ENCODE measurements around the gene CEP295NL.
"Not testable (repeated sequence)": the region's sequence is repeated elsewhere in the genome, so short reads cannot be mapped to it uniquely, and the experiment has no call there.

Gene CEP295NL

DNA sequence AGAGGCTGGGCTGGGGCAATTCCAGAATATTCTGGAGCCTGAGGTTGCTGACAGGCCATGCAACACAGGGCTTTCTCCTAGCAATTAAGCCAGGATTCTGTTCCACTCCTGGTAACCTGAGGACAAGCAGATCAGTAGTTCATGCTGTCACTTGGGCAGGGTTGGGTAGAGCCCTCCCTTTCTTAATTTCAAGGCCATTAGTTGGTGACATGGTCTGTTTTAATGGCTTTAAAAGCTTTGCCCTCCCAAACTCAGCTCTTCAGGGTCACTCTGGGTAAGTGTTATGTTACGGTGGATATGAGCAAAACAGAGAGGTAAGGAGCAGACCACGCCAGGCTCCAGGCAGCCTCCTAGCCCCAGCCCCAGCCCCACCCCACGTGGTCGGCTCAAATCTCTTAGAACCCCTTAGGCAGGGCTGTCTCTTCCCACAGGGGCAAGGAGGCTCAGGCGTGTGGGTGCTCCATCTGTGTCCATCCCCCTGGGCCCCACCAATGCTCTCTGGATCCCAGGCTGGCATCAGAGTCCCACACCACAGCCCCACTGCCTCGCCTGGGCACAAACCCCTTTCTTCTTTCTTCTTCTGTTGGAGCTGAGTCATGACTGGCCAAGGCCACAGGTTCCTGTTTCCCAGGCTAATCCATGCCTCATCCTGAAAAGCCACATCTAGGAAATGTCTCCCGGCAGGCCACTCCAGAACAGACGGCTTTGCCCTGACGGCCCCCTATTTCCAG is 27.5 kb downstream of the CEP295NL start:
- no peak for DNase-seq (ENCODE audit: low read depth)
- no peak overlapping the region for H3K4me3 ChIP-seq (ENCODE audit: low read depth, low read length)

DNA sequence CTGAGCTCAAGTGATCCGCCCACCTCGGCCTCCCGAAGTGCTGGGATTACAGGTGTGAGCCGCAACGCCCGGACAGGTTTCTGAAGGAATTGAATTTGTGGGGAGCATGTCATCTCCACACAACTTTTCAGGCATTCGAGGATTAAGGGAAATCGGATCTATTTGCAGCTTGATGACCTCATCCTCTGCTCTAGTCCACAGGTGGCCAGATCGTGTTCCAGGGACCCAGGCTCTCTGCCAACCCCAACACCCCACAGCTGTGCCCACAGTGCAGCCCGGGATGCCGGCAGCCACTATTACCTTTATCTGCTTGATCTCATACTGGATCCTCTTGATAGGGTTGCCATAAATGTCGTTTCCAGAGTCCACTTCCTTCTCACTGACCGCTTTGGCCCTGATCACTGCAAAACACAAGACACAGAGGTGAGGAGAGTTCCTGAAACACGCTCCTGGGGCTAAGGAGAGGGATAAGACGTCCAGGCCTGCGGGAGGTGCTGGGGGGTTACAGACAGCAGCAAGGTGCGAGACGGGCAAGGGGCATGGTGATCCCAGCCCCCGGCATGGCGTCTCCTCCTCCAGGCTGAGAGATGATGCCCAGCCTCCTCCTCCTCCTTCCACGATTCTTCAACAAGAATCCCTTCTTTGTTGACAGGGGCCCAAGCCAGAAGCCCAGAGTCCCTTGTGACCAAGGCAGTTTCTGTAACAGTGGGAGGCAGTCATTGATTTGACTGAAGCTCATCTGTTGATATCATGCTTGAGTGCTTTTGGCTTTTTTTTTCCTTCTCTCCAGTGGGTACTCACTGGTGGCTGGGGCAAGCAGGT is 29.3 kb downstream of the CEP295NL start:
- peak; percentile 25 for DNase-seq (ENCODE audit: low read depth)
- H3K4me3 ChIP-seq (ENCODE audit: low read depth, low read length), result no peak overlapping the region

DNA sequence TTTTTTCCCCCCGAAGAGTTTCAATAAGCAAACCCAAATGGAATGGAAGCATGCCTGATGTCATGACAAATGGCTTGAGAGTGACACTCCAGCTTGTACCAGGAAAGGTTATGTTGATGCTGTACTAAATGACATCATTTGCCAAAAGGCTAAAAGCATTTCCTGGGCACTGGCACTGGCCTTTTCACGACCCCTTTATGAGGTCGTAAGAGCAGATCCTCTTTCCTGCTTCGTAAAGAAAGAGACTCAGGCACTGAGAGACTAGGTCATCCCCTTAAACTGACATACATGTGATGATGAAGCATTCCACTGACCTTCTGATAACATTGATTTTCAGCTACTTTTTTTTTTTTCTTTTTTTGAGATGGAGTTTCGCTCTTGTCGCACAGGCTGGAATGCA is 30.5 kb downstream of the CEP295NL start:
- no peak for DNase-seq (ENCODE audit: low read depth)
- H3K4me3 ChIP-seq (ENCODE audit: low read depth, low read length), result no peak overlapping the region

DNA sequence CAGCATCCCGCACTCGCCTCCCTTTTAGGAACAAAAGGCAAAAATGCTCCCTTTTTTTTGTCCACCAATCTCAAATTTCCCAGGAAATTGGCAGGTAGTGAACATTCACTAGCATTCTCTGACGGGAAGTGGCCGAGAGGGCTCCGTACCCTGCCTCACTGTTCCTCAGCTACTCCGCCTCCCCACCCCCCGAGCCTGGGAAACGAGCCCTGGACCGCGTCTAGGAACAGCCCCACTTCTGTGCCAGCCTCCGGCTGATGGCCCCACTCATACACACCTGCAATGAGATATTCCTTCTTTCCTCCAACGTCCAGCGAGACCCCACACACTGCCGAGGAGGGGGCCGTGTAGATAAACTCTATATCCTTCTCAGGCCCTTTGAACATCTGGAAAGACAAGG is 32.4 kb downstream of the CEP295NL start:
- no peak for DNase-seq (ENCODE audit: low read depth)

DNA sequence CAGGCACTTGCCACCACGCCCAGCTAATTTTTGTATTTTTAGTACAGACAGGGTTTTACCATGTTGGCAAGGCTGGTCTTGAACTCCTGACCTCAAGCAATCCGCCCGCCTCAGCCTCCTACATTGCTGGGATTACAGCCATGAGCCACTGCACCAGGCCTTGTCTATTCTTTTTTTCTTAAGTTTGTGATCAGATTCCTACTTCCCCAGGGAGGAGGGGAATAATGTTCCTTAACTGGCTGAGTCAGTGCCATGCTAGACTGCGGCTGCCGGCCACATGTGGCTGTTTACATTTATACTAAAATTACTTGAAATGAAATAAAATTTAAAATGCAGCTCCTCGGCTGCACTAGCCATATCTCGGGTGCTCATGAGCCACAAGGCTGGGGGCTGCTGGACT is 34.6 kb downstream of the CEP295NL start:
- DNase-seq (ENCODE audit: low read depth), result peak; percentile 44

More for the DNA sequence above, 32.4 kb downstream of the CEP295NL start:
- H3K4me3 ChIP-seq (ENCODE audit: low read depth, low read length), result no peak overlapping the region

DNA sequence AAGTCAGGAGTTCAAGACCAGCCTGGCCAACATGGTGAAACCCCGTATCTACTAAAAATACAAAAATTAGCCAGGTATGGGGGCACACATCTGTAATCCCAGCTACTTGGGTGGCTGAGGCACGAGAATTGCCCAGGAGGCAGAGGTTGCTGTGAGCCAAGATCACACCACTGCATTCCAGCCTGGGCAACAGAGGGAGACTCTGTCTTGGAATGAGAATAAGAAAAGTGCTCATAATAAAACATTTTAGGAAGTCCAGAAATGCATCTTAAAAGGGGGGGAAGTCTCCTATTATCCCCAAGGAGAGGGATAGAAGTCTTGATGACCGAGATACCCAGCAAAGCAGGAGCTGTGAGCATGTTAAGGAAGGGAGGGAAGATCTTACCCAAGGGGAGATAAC is 36.0 kb downstream of the CEP295NL start:
- DNase-seq (ENCODE audit: low read depth); H3K4me3 ChIP-seq (ENCODE audit: low read depth, low read length): not testable (repeated sequence)

More for the DNA sequence above, 34.6 kb downstream of the CEP295NL start:
- no peak overlapping the region for H3K4me3 ChIP-seq (ENCODE audit: low read depth, low read length)

DNA sequence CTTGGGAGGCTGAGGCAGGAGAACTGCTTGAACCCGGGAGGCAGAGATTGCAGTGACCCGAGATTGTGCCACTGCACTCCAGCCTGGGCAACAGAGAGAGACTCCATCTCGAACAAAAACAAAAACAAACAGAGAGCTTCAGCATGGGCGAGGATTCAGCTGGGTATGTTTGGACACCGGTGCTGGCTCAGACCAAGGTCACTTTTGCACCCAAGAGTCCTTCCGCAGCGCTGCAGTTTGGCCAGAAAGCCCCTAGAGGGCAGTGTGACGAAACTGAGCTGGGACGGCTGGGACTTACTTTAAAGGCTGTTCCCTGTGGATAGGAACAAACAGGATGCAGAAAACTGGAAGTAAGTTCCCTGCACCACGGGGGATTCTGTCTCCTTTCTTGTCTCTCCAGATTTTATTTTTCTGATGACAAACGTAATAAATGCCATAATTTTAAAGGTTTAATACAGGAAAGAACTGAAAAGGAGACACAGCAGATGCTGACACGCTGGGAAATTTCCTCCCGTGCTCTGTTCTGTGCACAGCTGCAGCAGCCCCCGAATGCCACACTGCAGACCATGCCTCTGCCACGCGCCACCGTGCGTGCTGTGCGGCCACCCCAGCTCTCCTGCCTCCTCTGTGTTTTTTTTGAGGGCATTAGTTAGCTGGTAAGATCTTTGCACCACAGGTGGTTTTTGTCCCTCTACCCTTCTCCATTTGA is 37.2 kb downstream of the CEP295NL start:
- peak; percentile 27 for DNase-seq (ENCODE audit: low read depth)
- no peak overlapping the region for H3K4me3 ChIP-seq (ENCODE audit: low read depth, low read length)

DNA sequence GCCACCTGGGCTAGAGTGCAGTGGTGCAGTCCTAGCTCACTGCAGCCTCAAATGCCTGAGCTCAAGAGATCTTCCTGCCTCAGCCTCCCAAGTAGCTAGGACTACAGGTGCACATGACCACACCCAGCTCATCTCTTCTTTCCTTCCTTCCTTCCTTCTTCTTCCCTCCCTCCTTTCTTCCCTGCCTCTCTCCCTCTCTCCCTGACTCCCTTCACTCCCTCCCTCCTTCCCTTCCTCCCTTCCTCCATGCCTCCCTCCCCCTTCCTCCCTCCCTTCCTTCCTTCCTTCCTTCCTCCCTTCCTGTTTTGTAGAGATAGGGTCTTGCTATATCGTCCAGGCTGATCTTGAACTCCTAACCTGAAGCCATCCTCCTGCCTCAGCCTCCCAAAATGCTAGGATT is 38.9 kb downstream of the CEP295NL start:
- DNase-seq (ENCODE audit: low read depth), result no peak
- H3K4me3 ChIP-seq (ENCODE audit: low read depth, low read length), result no peak overlapping the region

DNA sequence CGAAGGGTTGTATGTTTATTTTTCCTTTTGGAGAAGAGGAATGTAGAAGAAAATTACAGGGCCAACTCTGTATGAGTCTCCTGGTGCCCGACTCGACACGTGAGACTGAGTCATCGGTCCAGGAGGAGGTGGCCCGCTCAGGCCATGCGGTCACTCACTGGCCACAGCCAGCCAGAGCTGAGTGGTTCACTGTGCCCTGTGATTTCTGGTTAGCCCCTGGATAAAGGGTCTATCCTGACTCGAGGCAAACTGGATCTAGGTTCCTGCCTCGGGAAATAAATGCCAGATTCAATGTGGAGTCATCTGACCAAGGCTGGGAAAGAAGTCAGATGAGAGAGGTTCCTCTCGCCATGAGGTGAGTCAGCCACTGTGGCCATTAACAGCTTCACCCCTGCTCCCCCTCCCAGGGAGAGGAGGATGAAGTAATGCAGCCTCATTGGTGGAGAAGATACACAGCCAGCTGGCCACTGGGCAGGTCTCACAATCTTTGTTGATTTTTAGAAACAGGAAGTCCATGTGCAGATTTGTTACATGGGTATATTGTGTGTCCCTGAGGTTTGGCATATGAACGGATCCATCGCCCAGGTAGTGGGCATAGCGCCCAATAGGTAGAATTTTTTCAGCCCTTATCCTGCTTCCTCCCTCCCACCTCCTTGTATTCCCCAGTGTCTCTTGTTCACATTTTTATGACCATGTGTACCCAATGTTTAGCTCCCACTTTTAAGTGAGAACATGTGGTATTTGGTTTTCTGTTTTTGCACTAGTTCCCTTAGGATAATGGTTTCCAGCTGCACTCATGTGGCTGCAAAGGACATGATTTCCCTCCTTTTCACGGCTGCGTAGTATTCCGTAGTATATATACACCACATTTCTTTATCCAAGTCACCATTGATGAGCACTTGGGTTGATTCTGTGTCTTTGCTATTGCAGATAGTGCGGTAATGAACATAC is 40.7 kb downstream of the CEP295NL start:
- no peak overlapping the region for H3K4me3 ChIP-seq (ENCODE audit: low read depth, low read length)

DNA sequence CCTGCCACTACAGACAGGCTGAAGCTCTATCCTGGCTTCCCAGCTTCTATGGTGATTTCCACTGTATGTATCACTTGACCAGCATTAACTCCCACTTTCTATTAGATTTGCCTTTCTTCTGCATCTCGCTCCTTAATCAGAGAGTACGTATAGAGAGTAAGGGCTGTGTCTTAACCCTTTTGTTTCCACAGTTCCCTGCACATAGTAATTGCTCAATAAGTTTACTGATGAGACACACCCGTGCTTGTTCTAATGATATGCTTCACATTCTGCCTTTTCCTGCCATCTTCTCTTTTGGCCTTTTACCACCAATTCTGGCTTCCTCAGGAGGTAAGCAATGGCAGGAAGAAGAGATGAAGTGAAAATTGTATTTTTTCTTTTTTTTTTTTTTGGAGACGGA is 41.8 kb downstream of the CEP295NL start:
- no peak for DNase-seq (ENCODE audit: low read depth)

More for the DNA sequence above, 40.7 kb downstream of the CEP295NL start:
- DNase-seq (ENCODE audit: low read depth), result peak; percentile 92

DNA sequence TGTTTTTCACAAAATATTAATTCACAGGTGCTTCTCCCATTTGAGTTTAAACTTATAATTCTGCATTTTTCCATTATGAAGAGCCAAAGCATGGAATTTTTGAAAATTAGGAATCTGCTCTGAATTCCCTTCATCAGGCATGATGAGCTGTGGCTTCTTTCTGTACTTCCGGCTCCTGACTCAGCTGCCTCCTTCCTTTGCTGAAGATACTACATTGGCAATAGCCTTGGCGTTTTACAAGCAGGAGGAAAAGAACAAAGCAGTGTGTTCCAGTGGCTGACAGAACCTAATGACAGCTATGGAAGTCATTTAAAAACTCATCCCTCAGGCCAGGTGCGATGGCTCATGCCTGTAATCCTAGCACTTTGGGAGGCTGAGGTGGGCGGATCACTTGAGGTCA is 44.0 kb downstream of the CEP295NL start:
- no peak for DNase-seq (ENCODE audit: low read depth)
- no peak overlapping the region for H3K4me3 ChIP-seq (ENCODE audit: low read depth, low read length)

More for the DNA sequence above, 41.8 kb downstream of the CEP295NL start:
- no peak overlapping the region for H3K4me3 ChIP-seq (ENCODE audit: low read depth, low read length)

DNA sequence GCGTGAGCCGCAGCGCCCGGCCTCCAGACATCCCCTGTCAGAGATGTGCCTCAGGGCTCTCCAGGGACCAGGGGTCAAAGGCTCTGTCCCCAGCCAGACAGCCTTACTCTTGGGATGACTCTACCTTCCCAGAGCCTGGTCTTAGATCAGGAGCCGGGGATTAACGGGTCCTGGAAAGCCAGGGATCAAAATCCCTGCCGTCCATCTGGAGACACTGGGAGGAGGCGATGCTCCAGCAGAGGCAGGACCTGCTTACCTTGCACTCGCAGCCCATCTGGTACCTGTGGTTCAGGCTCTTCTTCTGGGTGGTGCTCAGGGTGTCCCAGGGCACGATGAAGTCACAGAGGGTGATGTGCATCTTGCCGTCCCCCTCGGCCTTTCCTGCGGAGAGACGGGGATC is 45.7 kb downstream of the CEP295NL start:
- H3K4me3 ChIP-seq (ENCODE audit: low read depth, low read length), result no peak overlapping the region
- no peak for DNase-seq (ENCODE audit: low read depth)

DNA sequence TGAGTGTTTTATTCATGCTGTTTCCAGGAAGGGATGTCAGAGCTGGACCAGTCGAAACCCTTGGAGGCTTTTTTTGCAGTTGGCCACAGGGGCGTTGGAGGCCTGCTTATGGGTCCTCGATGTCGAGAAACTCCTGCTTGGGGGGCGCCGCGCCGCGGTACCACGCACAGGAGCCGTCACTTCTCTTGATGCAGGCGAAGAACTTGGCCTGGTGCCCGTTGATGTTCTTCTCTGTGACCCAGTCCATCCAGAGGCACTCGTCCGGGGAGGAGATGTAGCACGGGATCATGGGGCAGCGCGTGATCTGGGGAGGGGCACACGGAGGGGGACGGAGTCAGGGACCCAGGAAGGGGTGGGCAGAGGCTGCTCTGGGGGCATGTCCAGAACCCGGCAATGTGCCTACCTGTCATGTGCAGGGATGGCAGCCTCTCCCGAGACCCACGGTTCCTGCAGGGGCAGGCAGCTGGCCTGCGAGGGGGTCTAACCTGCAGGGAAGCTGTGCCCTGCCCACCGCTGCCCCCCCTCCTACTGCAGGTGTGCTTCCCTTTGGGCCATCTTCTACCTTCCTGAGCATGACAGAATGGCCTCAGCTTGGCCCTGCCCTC is 47.3 kb downstream of the CEP295NL start:
- H3K4me3 ChIP-seq (ENCODE audit: low read depth, low read length), result no peak overlapping the region
- no peak for DNase-seq (ENCODE audit: low read depth)

DNA sequence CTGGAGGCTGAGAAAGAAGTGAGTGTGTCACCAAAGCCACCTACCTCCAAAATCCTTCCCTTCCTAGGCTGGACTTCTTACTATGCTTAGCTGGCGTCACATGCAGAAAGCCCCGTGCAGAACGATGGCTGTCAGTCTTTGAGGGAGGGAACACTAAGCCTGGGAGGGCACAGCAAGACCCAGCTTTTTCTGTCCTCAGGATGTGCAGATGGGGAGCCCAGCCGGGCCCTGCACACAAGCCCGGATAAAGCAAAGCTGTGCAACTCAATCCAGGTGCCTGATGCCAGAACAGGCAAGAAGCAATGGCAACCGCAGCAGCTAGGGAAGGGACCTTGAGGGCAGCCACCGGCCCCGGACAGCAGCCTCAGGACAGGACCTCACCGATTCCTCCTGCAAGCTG is 48.5 kb downstream of the CEP295NL start:
- no peak for DNase-seq (ENCODE audit: low read depth)
- no peak overlapping the region for H3K4me3 ChIP-seq (ENCODE audit: low read depth, low read length)

DNA sequence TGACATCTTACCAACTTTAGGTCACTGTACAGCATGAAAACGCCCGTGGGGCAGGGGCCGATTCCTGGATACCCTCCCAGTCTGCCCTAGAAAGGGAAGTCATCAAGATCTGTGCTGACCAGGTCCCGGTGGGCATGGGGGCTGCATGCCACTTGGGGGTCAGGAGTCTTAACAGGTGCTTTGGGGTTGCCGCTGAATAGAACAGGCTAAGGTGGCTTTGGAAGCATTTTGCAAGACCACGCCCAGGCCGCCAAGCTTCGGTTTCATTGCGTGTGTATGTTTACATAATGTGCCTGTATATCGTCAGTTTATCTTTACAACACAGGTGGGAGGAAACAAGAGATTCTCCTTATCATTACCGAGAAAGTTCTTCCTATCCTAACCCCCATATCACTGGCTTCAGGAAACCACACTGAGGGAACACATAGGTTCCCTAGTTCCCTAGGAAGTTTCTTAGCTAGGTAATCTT is 49.0 kb downstream of the CEP295NL start:
- H3K4me3 ChIP-seq (ENCODE audit: low read depth, low read length), result no peak overlapping the region
- DNase-seq (ENCODE audit: low read depth), result no peak

DNA sequence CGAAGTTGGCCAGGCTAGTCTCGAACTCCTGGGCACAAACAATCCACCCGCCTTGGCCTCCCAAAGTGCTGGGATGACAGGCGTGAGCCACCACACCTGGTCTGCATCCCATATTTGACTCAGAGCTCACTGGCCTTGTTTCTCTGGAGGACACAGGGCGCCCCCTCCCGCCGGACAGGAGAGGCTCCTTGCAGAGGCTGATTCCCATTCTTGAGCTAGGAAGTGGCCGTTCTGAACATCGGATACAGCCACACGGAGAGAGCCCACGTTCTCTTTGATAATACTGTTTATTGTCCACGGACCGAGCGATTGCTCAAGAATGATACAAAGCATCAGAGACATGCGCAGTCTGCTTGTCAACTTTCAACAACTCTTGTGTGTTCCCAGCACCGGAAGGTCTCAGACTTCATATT is 50.3 kb downstream of the CEP295NL start:
- H3K4me3 ChIP-seq (ENCODE audit: low read depth, low read length), result no peak overlapping the region
- no peak for DNase-seq (ENCODE audit: low read depth)

DNA sequence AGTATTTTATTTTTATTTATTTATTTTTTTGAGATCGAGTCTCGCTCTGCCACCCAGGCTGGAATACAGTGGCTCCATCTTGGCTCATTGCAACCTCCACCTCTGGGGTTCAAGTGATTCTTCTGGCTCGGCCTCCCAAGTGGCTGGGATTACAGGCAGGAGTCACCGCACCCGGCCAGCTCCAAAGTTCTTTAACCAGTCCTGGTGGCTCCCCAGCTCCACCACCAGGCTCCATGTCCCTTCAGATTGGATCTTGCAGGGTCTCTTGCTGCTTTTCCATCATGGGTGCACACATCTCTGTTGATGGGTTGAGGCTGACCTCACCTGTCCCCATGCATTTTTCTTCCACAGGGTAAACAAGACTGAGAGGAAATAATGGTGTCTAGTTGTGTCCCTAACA is 54.0 kb downstream of the CEP295NL start:
- no peak for DNase-seq (ENCODE audit: low read depth)

DNA sequence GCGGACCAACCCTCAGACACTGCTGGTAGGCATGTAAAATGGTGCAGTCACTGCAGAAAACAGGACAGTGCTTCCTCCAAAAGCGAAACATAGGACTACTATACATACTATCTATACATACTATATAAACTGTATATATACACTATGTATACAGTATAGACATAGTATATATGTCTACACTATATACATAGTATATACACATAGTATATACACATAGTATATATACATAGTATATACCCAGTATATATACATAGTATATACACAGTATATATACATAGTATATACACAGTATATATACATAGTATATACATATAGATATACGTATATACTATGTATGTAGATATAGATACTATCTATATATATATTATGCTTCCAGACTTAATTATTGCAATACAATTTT is 55.9 kb downstream of the CEP295NL start:
- H3K4me3 ChIP-seq (ENCODE audit: low read depth, low read length), result no peak overlapping the region
- DNase-seq (ENCODE audit: low read depth), result no peak

More for the DNA sequence above, 54.0 kb downstream of the CEP295NL start:
- no peak overlapping the region for H3K4me3 ChIP-seq (ENCODE audit: low read depth, low read length)
